H1 (cell line): ENCODE data around the gene PLD6. TPM values are rescaled to one million over a fixed set of nuclear protein-coding genes. Genes with fewer than 3 reads are reported as not detected.

ENCODE experiments used
- CTCF ChIA-PET: fragments of 300-600 bp; sonication (Branson Sonifier 250); formaldehyde crosslinking; loops from one replicate; lab custom pipeline; 2021; ENCODE audit not compliant: partially characterized antibody; lab: Charles Lee
- POLR2A ChIA-PET: fragments of 300-600 bp; sonication (Branson Sonifier 250); formaldehyde crosslinking; loops from one replicate; lab custom pipeline; 2021; ENCODE audit warnings: inconsistent platforms; ENCODE audit not compliant: partially characterized antibody; lab: Charles Lee
- DNase-seq, 2 experiments: peaks; one replicate each; pipeline versions ENCODE4 v3.0.0 to v3.0.0-alpha.2; 2010 to 2022; ENCODE audit warnings: low spot score in 2 of 2, low read depth in 1 of 2, mixed read lengths in 1 of 2
- FAIRE-seq: peaks from 2 replicates; lab custom pipeline; 2011; peaks lifted over from hg19 to GRCh38; lab: Jason Lieb, UNC
- H2AFZ ChIP-seq: 2 replicates; pipeline ENCODE4 v1.8.1; 2012; ENCODE audit warnings: low read length, inconsistent platforms
- H2AK5ac ChIP-seq: 2 replicates; pipeline ENCODE4 v1.6.1; 2013; ENCODE audit warnings: low read depth, low read length
- H2BK120ac ChIP-seq: replicated peaks from 2 replicates; pipeline ENCODE3; 2013; ENCODE audit warnings: low read depth, low read length, inconsistent platforms
- H2BK12ac ChIP-seq: 2 replicates; pipeline ENCODE4 v1.6.1; 2013; ENCODE audit warnings: low read depth, low read length
- H2BK15ac ChIP-seq: 2 replicates; pipeline ENCODE4 v1.6.1; 2013; ENCODE audit warnings: low read length
- H2BK20ac ChIP-seq: 2 replicates; pipeline ENCODE4 v1.6.1; 2013; ENCODE audit warnings: low read length
- H2BK5ac ChIP-seq: 2 replicates; pipeline ENCODE4 v1.6.1; 2013; ENCODE audit warnings: low read depth, low read length
- H3K14ac ChIP-seq: 2 replicates; pipeline ENCODE4 v1.6.1; 2013; ENCODE audit warnings: inconsistent platforms; ENCODE audit not compliant: insufficient read length
- H3K18ac ChIP-seq: 2 replicates; pipeline ENCODE4 v1.6.1; 2013; ENCODE audit warnings: low read length; ENCODE audit errors: extremely low read depth
- H3K23ac ChIP-seq: 2 replicates; pipeline ENCODE4 v1.6.1; 2013; ENCODE audit warnings: inconsistent platforms; ENCODE audit not compliant: insufficient read length
- H3K23me2 ChIP-seq: 2 replicates; pipeline ENCODE4 v1.6.1; 2013; ENCODE audit warnings: low read depth, low read length
- H3K27ac ChIP-seq: 2 replicates; pipeline ENCODE4 v1.6.1; 2011; ENCODE audit warnings: low read depth, low read length, inconsistent platforms
- H3K27me3 ChIP-seq, 4 experiments: replicated peaks in 1 of 4; 1 replicate in 1 of 4; 2 replicates in 3 of 4; pipeline versions ENCODE4 v1.6.1 to v1.8.1; 2011 to 2013; ENCODE audit warnings: low read length in 3 of 4, mild to moderate bottlenecking in 3 of 4, inconsistent platforms in 2 of 4, mixed read lengths in 2 of 4, moderate library complexity in 1 of 4; ENCODE audit not compliant: control insufficient read depth in 3 of 4, insufficient read depth in 3 of 4; ENCODE audit errors: extremely low read depth in 1 of 4
- H3K36me3 ChIP-seq, 4 experiments: 2 replicates each; pipeline versions ENCODE4 v1.6.1 to v1.8.1; 2011 to 2013; ENCODE audit warnings: mild to moderate bottlenecking in 4 of 4, low read length in 3 of 4, moderate library complexity in 2 of 4, control low read depth in 1 of 4, inconsistent platforms in 1 of 4; ENCODE audit not compliant: insufficient read depth in 4 of 4, control insufficient read depth in 2 of 4
- H3K4ac ChIP-seq: replicated peaks from 2 replicates; pipeline ENCODE3; 2013; ENCODE audit warnings: low read length, low read depth, mixed read lengths, inconsistent platforms; ENCODE audit not compliant: insufficient read length
- H3K4me1 ChIP-seq, 4 experiments: replicated peaks in 1 of 4; 1 replicate in 1 of 4; 2 replicates in 3 of 4; pipeline versions ENCODE4 v1.6.1 to v1.8.1; 2011 to 2013; ENCODE audit warnings: low read length in 3 of 4, inconsistent platforms in 2 of 4, mixed read lengths in 1 of 4; ENCODE audit not compliant: insufficient read depth in 4 of 4, control insufficient read depth in 3 of 4
- H3K4me2 ChIP-seq, 2 experiments: 2 replicates each; pipeline versions ENCODE4 v1.6.1 to v1.8.1; 2011 to 2013; ENCODE audit warnings: low read depth in 2 of 2, low read length in 2 of 2, control low read depth in 1 of 2, inconsistent platforms in 1 of 2, mild to moderate bottlenecking in 1 of 2; ENCODE audit not compliant: insufficient read depth in 1 of 2
- H3K4me3 ChIP-seq, 4 experiments: fragments of 200-600, 300-600 bp in 1 of 4; sonication (generic), shearing (Covaris generic), sonication (Bioruptor Twin) in 1 of 4; 2 replicates each; pipeline versions ENCODE4 v1.5.1 to v1.8.1; 2011 to 2016; ENCODE audit warnings: low read length in 4 of 4, low read depth in 3 of 4, control low read depth in 2 of 4, inconsistent platforms in 2 of 4, mild to moderate bottlenecking in 2 of 4, mixed read lengths in 1 of 4, moderate library complexity in 1 of 4; ENCODE audit not compliant: insufficient read depth in 2 of 4; ENCODE audit errors: extremely low read depth in 1 of 4
- H3K56ac ChIP-seq: replicated peaks from 2 replicates; pipeline ENCODE3; 2013; ENCODE audit warnings: low read depth, mild to moderate bottlenecking, mixed read lengths, low read length, inconsistent platforms; ENCODE audit not compliant: insufficient read length
- H3K79me1 ChIP-seq: 2 replicates; pipeline ENCODE4 v1.6.1; 2013; ENCODE audit warnings: low read depth, low read length, control low read depth
- H3K79me2 ChIP-seq, 2 experiments: 2 replicates each; pipeline versions ENCODE4 v1.6.1 to v1.8.1; 2012 to 2013; ENCODE audit warnings: low read length in 2 of 2, mild to moderate bottlenecking in 2 of 2, inconsistent platforms in 1 of 2; ENCODE audit not compliant: insufficient read depth in 2 of 2, control insufficient read depth in 1 of 2
- H3K9ac ChIP-seq, 4 experiments: replicated peaks in 1 of 4; 1 replicate in 1 of 4; 2 replicates in 3 of 4; pipeline versions ENCODE4 v1.6.1 to v1.8.1; 2011 to 2013; ENCODE audit warnings: low read depth in 3 of 4, low read length in 3 of 4, control low read depth in 2 of 4, mild to moderate bottlenecking in 2 of 4, moderate library complexity in 2 of 4, inconsistent platforms in 1 of 4; ENCODE audit errors: extremely low read depth in 1 of 4
- H3K9me3 ChIP-seq, 2 experiments: 2 replicates each; pipeline versions ENCODE4 v1.6.1 to v1.8.1; 2012 to 2013; ENCODE audit warnings: mild to moderate bottlenecking in 2 of 2, moderate library complexity in 2 of 2, control low read depth in 1 of 2, inconsistent platforms in 1 of 2, low read depth in 1 of 2, low read length in 1 of 2, mixed read lengths in 1 of 2; ENCODE audit not compliant: insufficient read depth in 2 of 2
- H4K20me1 ChIP-seq, 2 experiments: replicated peaks in 1 of 2; 2 replicates each; pipeline versions ENCODE3 to v1.8.1; 2011 to 2013; ENCODE audit warnings: inconsistent platforms in 2 of 2, low read length in 2 of 2, mild to moderate bottlenecking in 1 of 2; ENCODE audit not compliant: insufficient read depth in 2 of 2, control insufficient read depth in 1 of 2
- H4K5ac ChIP-seq: 2 replicates; pipeline ENCODE4 v1.6.1; 2013; ENCODE audit warnings: low read length, low read depth, mixed read lengths, inconsistent platforms; ENCODE audit not compliant: insufficient read length
- H4K8ac ChIP-seq: 2 replicates; pipeline ENCODE4 v1.8.0; 2013; ENCODE audit warnings: mild to moderate bottlenecking, moderate library complexity, low read length, inconsistent platforms; ENCODE audit not compliant: insufficient read depth; ENCODE audit errors: extremely low read depth
- H4K91ac ChIP-seq: replicated peaks from 2 replicates; pipeline ENCODE3; 2013; ENCODE audit warnings: low read length, mixed read lengths, inconsistent platforms; ENCODE audit not compliant: insufficient read length
- CEBPB ChIP-seq: IDR thresholded peaks from 2 replicates; pipeline ENCODE4 v1.6.1; 2012; ENCODE audit warnings: low read depth, low read length
- KDM1A ChIP-seq: fragments of 200-600, 300-600 bp; sonication (generic); IDR thresholded peaks from 2 replicates; pipeline ENCODE4 v1.7.1; 2016; ENCODE audit warnings: mild to moderate bottlenecking, low read length, borderline replicate concordance
- RAD21 ChIP-seq, 2 experiments: IDR thresholded peaks in 1 of 2; conservative IDR thresholded peaks in 1 of 2; 2 replicates each; pipeline ENCODE4 v1.6.1; 2011; ENCODE audit warnings: low read depth in 2 of 2, low read length in 2 of 2, improper control_type of control experiment in 1 of 2, inconsistent platforms in 1 of 2, mild to moderate bottlenecking in 1 of 2, moderate library complexity in 1 of 2
- TEAD4 ChIP-seq: IDR thresholded peaks from 2 replicates; pipeline ENCODE4 v1.6.1; 2012; ENCODE audit warnings: low read depth, low read length, inconsistent platforms, mixed read lengths
- WGBS, 2 experiments: shearing (Covaris generic) in 1 of 2; methylation state at CpG; one replicate each; pipeline versions ENCODE4 v1.1.6 to v1.1.7; 2013 to 2015; ENCODE audit warnings: low lambda C conversion rate in 2 of 2, mixed read lengths in 2 of 2, inconsistent platforms in 1 of 2, low coverage in 1 of 2, missing lambda C conversion rate in 1 of 2; ENCODE audit not compliant: insufficient replicate concordance in 2 of 2, insufficient coverage in 1 of 2, insufficient read length in 1 of 2; ENCODE audit errors: extremely low coverage in 1 of 2, missing lambda C conversion rate in 1 of 2; 5-methylcytosine and 5-hydroxymethylcytosine counted together
- polyA plus RNA-seq, 7 experiments: library from polyadenylated mRNA; depleted of rRNA in 3 of 7; stranded (reverse) in 5 of 7; unstranded in 2 of 7; fragments of >200 nt in 5 of 7; fragments of 200-250 nt in 2 of 7; gene quantifications; 1 replicate in 5 of 7; 2 replicates in 1 of 7; 4 replicates in 1 of 7; pipeline versions ENCODE4 v1.2.1 to v1.2.3, GENCODE V29; 2011 to 2013; ENCODE audit warnings: missing spikeins in 2 of 7, mixed read lengths in 2 of 7
- total RNA-seq: library from RNA; stranded (reverse); fragmentation: NEBNext Ultra II Directional; extraction: Animal tissue kit (Norgen Biotek cat#: 25700); gene quantifications from 2 replicates; pipeline ENCODE4 v1.2.1, GENCODE V29; 2021

PLD6 gene
- total and polyA plus RNA-seq, 2 of the 8 experiments (the other 6 are each of a cell fraction or from before 2014, with no cell fraction given): 0.20 to 0.22 TPM

DNA sequence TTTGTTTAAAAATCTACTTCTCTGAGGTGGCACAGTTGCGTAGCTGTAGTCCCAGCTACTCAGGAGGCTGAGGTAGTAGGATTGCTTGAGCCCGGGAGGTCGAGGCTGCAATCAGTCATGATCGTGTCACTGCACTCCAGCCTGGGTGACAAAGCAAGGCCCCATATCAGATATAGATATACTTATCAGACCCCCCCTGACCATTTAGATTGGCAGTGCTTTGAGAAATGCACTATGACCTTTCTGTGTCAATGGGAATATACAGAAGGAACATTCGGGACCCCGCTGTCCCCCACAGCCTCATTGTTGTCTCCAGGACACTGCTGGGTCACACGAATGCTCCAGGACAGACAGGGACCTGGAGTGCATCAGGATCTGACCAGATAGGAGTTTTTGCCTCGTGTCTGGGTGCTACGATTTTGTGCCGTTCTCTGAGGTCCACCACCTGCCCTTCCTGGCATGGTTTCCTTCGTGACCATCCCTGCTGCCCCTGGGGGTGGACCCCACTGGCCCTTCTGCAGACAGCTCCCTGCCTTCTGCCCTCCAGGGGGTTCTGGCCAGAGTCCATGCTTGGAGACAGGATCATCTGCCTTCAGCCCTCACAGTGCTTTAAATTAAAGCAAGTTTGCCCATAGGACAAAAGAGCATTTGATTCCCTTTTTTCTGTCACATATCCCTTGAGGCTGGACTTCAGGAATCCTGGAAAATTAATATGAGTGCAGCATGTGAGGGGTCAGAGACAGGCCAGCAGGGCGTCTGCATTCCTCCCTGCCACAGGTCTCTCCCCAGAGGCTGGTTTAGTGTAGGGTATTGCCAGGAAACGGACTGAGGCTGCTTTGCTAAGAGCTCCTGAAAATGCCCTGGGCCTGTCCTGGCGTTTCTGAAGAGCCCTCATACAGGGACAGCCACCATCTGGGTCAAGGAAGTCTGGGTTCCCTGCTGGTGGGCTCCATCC, 19.3 kb downstream of the PLD6 start:
- no peak overlapping the region for H3K4me2 ChIP-seq
- H4K5ac ChIP-seq: no peak overlapping the region
- FAIRE-seq (no peak), DNase-seq (no peak)
- no peaks in the 10 kb centered on the region for H3K27me3 ChIP-seq
- no peaks in the 10 kb centered on the region for H4K20me1 ChIP-seq
- no peak overlapping the region for H2AFZ ChIP-seq
- H2BK5ac ChIP-seq: no peak overlapping the region; the same call in 1 of the 2 replicates
- H3K56ac ChIP-seq: no peak overlapping the region
- peaks cover 0 to 5% (median 2%) of the 10 kb centered on the region in 4 experiments; a peak in 3 of 8 replicates for H3K36me3 ChIP-seq
- H2BK15ac ChIP-seq: no peak overlapping the region
- no peak overlapping the region for H3K9ac ChIP-seq
- no peak overlapping the region for H3K4me3 ChIP-seq
- H3K23ac ChIP-seq: no peak overlapping the region
- ChIA-PET POLR2A (no interaction called here), CTCF (interaction anchor here (0.6 to 0.9 kb wide), 3 partner anchors 14 to 186 kb away, joined by 3 read pairs; no protein-coding TSS in a partner anchor)
- H3K4ac ChIP-seq: no peak overlapping the region
- no peak overlapping the region for H3K18ac ChIP-seq
- no peak overlapping the region for H2BK20ac ChIP-seq
- H3K79me2 ChIP-seq: no peaks in the 10 kb centered on the region
- H3K23me2 ChIP-seq: no peaks in the 10 kb centered on the region
- WGBS, 2 experiments: 87% methylated on average over 14 of the region's 14 CpGs; no CpG with 5 or more reads in 1 of the 2 experiments
- no peaks in the 10 kb centered on the region for H3K79me1 ChIP-seq
- H4K8ac ChIP-seq: no peak overlapping the region; the same call in 1 of the 2 replicates
- no peak overlapping the region for H2AK5ac ChIP-seq
- H3K27ac ChIP-seq: no peak overlapping the region
- H4K91ac ChIP-seq: no peak overlapping the region
- H3K9me3 ChIP-seq: no peaks in the 10 kb centered on the region
- H3K4me1 ChIP-seq: peaks cover 0 to 3% (median under 1%) of the 10 kb centered on the region in 4 experiments; a peak in 3 of 7 replicates
- no peak overlapping the region for H2BK120ac ChIP-seq
- no peak overlapping the region for H3K14ac ChIP-seq
- no peak overlapping the region for H2BK12ac ChIP-seq
- TF ChIP-seq KDM1A: no peak
- no peak for TF ChIP-seq CEBPB
- TF ChIP-seq TEAD4: no peak
- TF ChIP-seq RAD21 (IDR thresholded peaks at IDR 0.05 in 1 of 2, conservative IDR thresholded peaks at IDR 0.05 in 1 of 2; ENCODE audit: low read depth in 2 of 2, low read length in 2 of 2): no peak
